Posterior vena cava (tissue), 2 donors: ENCODE results near the gene SLC16A1. TPM values are rescaled to one million over a fixed set of nuclear protein-coding genes. Genes with fewer than 3 reads are reported as not detected.
"Not testable (repeated sequence)": the region's sequence is repeated elsewhere in the genome, so short reads cannot be mapped to it uniquely, and the experiment has no call there.

Experiments used
- DNase-seq: peaks from one replicate; pipeline ENCODE4 v3.0.0-alpha.2; 2020; ENCODE audit warnings: low spot score
- intact Hi-C, 2 donors: fragments of 100-400 bp; cut with DNase I; formaldehyde crosslinking; loops; one replicate each; pipeline versions ENCODE4 v1.14.1 to v1.14.2; 2022 to 2023
- total RNA-seq, 2 donors: library from RNA; stranded (reverse); fragmentation: NEBNext Ultra II Directional; extraction: Animal tissue kit (Norgen Biotek cat#: 25700); gene quantifications; one replicate each; pipeline ENCODE4 v1.2.1, GENCODE V29; 2021
- donor health status: DM: yes; HTN: yes; CAD: no.
- donor health status: DM: yes; HTN: yes; CAD: no.

SLC16A1 gene
- total RNA-seq, 2 donors from 2014 or later = 34.0 to 39.7 TPM

DNA sequence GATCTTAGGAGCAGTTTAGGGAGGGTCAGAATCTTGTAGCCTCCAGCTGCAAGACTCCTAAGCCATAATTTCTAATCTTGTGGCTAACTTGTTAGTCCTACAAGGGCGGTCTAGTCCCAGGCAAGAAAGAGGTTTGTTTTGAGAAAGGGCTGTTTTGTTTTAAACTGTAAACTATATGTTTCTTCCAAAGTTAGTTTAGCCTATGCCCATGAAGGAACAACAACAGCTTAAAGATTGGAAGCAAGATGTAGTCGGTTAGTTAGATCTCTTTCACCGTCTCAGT, 62.0 kb downstream of the SLC16A1 start:
- DNase-seq = no peak
- intact Hi-C loops = no loop called here

- no peak for DNase-seq
- intact Hi-C loops = no loop called here
These were observed 62.5 kb downstream of the SLC16A1 start for GRCh38 chr1:112893288-112894009.

DNA sequence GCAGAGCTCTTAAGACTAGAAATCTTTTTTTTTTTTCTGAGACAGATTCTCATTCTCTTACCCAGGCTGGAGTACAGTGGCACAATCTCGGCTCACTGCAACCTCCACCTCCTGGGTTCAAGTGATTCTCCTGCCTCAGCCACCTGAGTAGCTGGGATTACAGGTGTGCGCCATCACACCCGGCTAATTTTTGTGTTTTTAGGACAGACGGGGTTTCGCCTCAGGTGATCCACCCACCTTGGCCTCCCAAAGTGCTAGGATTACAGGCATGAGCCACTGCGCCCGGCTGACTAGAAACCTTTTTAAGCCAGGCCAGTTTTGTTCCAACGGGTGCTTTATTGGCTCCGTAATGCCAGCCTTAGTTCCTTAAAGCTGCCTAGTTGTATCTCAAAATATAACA, 66.1 kb downstream of the SLC16A1 start:
- intact Hi-C loops = loop anchor here in 1 of 2 donors (10.0 kb wide), 1 partner anchor 65 kb away; the partner anchor contains the start of gene SLC16A1

GRCh38 chr1:112889052-112889768, 66.8 kb downstream of the SLC16A1 start:
- intact Hi-C loops = loop anchor here in 1 of 2 donors (10.0 kb wide), 1 partner anchor 66 kb away; the partner anchor contains the start of gene SLC16A1
- no peak for DNase-seq

More for the DNA sequence above, 66.1 kb downstream of the SLC16A1 start:
- DNase-seq = not testable (repeated sequence)

DNA sequence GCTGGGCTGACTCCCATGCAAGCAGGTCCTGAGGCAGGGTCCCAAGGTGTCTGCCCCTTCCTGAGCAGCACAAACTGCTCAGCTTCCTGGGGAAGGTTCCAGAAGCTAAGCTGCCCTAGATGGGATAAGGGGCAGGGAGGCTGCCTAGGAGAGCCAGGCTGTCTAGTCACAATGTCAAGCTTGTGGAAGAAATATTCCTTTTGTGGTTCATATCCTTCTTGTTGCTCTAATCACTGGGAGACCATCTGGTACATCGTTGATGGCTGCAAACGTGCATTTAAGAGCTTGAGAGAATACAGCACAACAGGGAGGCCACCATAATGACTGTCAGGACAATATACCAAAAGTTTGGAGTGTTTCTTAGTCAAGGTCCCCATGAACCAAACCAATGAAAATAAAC, 67.4 kb downstream of the SLC16A1 start:
- intact Hi-C loops = loop anchor here in 1 of 2 donors (10.0 kb wide), 1 partner anchor 66 kb away; the partner anchor contains the start of gene SLC16A1
- no peak for DNase-seq

- intact Hi-C loops = loop anchor here in 1 of 2 donors (10.0 kb wide), 1 partner anchor 67 kb away; the partner anchor contains the start of gene SLC16A1
- no peak for DNase-seq
These were observed 68.3 kb downstream of the SLC16A1 start for GRCh38 chr1:112887599-112888283.

- intact Hi-C loops = loop anchor here in 1 of 2 donors (5.0 to 10.0 kb wide), 2 partner anchors 70 to 157 kb away; partner anchors contain the start of gene SLC16A1
- DNase-seq = not testable (repeated sequence)
These were observed 71.0 kb downstream of the SLC16A1 start for GRCh38 chr1:112884996-112885395.

GRCh38 chr1:112882271-112882744, 73.7 kb downstream of the SLC16A1 start:
- no peak for DNase-seq
- intact Hi-C loops = loop anchor here in 1 of 2 donors (5.0 to 10.0 kb wide), 2 partner anchors 72 to 160 kb away; partner anchors contain the start of gene SLC16A1

- no peak for DNase-seq
- intact Hi-C loops = loop anchor here in 1 of 2 donors (5.0 to 10.0 kb wide), 2 partner anchors 73 to 161 kb away; partner anchors contain the start of gene SLC16A1
These were observed 74.3 kb downstream of the SLC16A1 start for GRCh38 chr1:112881742-112882127.

DNA sequence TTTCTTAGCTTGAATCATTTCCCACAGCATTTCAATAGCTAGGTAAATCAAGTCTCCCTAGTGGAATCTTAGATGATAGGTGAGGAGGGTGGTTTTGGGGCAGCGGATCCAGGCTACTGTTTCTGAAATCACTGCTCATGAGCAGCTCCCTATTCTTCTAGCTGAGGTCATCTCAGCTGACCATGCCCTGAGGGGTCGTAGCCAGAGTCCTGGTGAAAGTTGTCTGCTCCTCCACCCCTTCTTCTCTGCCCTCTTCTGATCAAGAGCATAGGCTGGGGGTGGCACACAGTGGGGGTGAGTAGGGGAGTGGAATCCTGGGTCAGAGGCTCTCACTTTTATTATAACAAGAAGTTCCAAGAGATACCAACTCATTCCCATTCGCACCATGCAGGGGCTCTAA, 76.2 kb downstream of the SLC16A1 start:
- intact Hi-C loops = loop anchor here (5.0 to 10.0 kb wide), 2 partner anchors 75 to 162 kb away; partner anchors contain the start of gene SLC16A1 (in 1 of the 2)
- no peak for DNase-seq

- intact Hi-C loops = loop anchor here in 1 of 2 donors (5.0 kb wide), 1 partner anchor 164 kb away; no protein-coding TSS in a partner anchor
- no peak for DNase-seq
These were observed 77.7 kb downstream of the SLC16A1 start for GRCh38 chr1:112878321-112878720.

DNA sequence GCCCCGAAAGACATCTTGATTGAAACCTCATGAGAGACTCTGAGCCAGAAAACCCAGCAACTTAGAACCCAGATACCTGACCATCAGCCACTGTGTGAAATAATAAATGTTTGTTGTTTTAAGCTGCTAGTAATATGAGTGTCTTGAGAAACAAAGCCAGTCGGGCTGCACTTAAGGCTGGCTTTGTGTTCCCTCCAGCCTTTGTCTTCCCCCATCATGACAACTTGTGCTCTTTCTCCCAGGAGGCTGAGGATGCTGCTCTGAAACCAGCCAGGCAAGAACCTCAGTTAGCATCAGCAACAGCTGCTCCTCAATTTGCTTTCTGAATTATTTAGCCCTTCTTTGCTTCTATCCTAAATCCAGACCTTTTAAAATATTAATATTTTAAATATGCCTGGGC, 78.2 kb downstream of the SLC16A1 start:
- no peak for DNase-seq
- intact Hi-C loops = loop anchor here in 1 of 2 donors (5.0 kb wide), 1 partner anchor 165 kb away; no protein-coding TSS in a partner anchor

DNA sequence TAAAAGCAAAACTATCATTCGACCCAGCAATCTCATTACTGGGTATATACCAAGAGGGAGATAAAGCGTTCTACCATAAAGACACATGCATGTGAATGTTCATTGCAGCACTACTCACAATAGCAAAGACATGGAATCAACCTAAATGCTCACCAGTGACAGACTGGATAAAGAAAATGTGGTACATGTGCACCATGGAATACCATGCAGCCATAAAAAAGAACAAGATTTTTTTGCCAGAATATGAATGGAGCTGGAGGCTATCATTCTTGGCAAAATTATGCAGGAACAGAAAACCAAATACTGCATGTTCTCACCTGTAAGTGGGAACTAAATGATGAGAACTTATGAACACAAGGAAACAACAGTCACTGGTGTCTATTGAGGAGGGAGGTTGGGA, 79.7 kb downstream of the SLC16A1 start:
- intact Hi-C loops = loop anchor here in 1 of 2 donors (5.0 kb wide), 1 partner anchor 166 kb away; no protein-coding TSS in a partner anchor
- DNase-seq = no peak

- no peak for DNase-seq
- intact Hi-C loops = loop anchor here in 1 of 2 donors (2.0 kb wide), 1 partner anchor 38 kb away; no protein-coding TSS in a partner anchor
These were observed 83.4 kb downstream of the SLC16A1 start for GRCh38 chr1:112872551-112872962.

- intact Hi-C loops = no loop called here
- DNase-seq = no peak
These were observed 84.9 kb downstream of the SLC16A1 start for GRCh38 chr1:112870887-112871646.

DNA sequence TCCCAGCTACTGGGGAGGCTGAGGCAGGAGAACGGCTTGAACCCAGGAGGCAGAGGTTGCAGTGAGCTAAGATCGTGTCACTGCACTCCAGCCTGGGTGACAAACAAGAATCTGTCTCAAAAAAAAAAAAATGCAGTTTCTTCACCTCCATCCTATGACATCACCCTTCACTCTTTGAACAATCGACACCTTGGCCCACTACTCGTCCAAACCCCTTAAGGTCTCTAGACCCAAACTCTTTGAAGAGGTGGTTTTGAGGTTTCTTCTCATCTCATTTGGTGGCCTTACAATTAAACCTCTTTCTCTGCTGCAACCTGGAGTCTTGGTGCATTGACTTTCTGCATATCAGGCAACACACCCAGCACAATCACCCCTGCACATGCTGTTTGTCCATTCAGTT, 86.1 kb downstream of the SLC16A1 start:
- no peak for DNase-seq
- intact Hi-C loops = no loop called here

GRCh38 chr1:112868191-112868590, 87.8 kb downstream of the SLC16A1 start:
- no peak for DNase-seq

GRCh38 chr1:112866981-112867380, 89.0 kb downstream of the SLC16A1 start:
- no peak for DNase-seq

More at GRCh38 chr1:112868191-112868590, 87.8 kb downstream of the SLC16A1 start:
- intact Hi-C loops = no loop called here

More at GRCh38 chr1:112866981-112867380, 89.0 kb downstream of the SLC16A1 start:
- intact Hi-C loops = no loop called here
